ENCODE measurements around the gene AGPAT2.
"Not testable (repeated sequence)": the region's sequence is repeated elsewhere in the genome, so short reads cannot be mapped to it uniquely, and the experiment has no call there.

The AGPAT2 gene

DNA sequence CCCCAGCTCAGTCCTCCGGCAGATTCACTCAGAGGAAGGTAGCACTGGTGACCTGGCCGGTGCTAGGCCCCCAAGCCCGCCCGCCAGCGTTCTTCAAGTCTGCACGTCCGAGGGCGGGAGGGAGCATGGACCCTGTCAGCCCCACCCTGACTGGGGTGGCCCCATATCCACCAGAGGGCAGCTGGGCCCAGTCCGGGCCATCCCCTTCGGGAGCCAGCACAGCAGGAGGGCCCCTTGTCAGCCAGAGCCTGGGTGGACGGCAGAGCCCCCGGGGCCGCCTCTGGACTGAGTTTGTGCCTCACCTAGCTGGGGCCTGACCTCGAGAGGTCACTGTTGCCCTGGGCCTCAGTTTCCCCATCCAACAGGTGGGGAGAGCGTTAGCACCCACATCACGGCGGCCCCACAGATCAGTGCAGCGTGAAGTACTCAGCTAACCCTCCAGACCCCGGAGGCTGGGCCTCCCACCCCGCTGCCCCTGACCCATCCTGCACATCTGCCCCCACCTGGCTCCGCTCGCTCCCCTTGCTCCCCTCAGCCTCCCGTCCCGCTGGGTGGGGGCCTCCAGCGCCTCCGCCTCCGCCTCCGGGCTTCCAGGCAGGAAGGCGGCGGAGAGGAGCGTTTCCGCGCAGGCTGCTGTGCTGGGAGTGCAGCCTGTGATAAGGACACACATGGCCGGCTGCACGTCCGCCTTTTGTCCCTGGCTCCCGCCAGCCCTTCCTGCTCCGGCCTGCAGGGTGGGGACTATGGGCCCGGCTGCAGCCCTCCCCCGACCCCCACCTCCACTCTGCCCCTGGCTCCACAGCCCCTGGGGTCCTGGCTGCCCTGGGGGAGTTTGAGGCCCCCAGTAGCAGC is 41.1 kb downstream of the AGPAT2 start:
- H3K27ac Mint-ChIP-seq = no peak overlapping the region
- peaks cover 7% of the 10 kb centered on the region for H3K4me1 Mint-ChIP-seq
- no peak for DNase-seq
- ATAC-seq = peak; percentile 40
- no peaks in the 10 kb centered on the region for H3K9me3 Mint-ChIP-seq
- H3K27me3 Mint-ChIP-seq = peaks cover 66% of the 10 kb centered on the region
- H3K4me3 Mint-ChIP-seq = no peak overlapping the region

DNA sequence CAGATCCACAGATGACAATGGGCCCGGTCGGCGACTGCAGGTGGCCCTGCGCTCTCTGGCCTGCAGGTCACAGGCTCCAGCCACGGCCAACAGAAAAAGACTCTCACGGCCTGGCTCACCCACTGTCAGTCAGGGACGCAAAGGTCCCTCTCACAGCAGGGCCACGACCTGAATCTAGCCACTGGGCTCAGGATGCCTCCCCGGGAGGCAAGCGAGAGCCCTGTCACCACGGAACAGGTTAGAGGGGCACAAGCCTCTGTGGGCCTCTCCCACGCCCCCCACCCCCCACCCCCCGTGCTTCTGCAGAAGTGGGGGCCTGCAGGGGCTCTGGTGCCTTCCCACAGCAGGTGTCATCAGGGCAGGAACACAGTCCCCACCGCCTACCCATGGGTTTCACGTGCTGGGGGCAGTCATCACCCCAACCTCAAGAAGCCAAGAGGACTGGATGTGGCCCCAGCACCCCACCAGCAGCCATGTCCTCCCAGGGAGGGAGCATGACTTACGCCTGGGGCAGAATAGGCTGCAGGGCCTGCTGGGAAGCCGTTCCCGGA is 41.8 kb downstream of the AGPAT2 start:
- Mint-ChIP-seq H3K4me1 (peaks cover 7% of the 10 kb centered on the region), H3K4me3 (no peak overlapping the region), H3K27ac (no peak overlapping the region), H3K27me3 (peaks cover 66% of the 10 kb centered on the region), H3K9me3 (no peaks in the 10 kb centered on the region)
- ATAC-seq (no peak), DNase-seq (no peak)

DNA sequence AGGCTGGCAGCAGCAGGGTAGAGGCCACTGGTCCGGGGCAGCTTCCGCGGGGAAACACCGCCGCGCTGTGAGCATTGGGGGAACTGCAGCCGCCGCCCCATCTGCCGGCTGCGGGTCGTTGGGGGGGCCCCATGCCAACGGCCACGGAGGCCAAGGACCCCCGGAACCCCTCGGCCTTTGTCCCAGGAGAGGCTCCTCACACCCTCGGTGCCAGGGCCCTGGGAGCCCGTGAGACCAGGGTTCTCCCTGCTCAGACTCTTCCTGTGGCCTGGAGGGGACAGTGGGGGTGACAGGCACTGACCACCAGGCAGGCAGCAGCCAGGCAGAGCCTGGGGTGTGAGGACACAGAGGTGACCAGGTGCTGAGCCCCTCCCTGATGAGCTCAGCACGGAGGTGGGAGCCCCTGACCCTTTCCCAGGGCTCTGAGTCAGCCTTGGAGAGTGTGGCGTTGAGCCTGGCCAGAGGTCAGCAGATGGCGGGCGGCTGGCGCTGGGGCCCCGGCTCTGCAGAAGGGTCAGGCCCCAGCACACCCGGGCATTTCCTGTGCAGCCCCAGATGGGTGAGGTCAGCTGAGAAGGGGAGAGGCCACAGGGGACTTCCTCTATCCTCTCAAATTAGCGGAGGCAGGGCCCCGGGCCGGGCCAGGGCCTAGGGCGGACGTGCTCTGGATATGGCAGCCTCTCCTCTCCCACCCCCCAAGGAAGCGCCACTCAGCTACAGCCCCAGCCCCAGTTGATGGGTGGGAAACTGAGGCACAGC is 42.5 kb downstream of the AGPAT2 start:
- no peak overlapping the region for H3K4me3 Mint-ChIP-seq
- H3K4me1 Mint-ChIP-seq = peaks cover 7% of the 10 kb centered on the region
- H3K27me3 Mint-ChIP-seq = peaks cover 66% of the 10 kb centered on the region

DNA sequence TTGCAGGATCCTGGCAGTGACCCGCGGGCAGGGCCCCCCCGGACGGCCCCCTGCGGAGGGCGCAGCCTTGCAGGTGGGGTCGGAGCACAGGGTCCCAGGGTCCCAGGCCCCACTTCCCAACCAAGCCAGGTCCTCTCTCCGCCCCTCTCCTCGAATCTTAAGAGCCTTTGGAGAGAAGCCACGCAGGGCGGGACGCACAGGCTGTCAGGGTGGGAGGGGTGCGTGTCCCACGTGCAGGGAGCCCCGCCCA is 43.0 kb downstream of the AGPAT2 start:
- Mint-ChIP-seq H3K9me3 (no peaks in the 10 kb centered on the region), H3K4me1 (peaks cover 7% of the 10 kb centered on the region), H3K27ac (no peak overlapping the region), H3K4me3 (no peak overlapping the region), H3K27me3 (peaks cover 66% of the 10 kb centered on the region)
- DNase-seq (no peak), ATAC-seq (no peak)

More for the DNA sequence above, 42.5 kb downstream of the AGPAT2 start:
- Mint-ChIP-seq H3K9me3 (no peaks in the 10 kb centered on the region), H3K27ac (no peak overlapping the region)
- ATAC-seq (peak; percentile 94), DNase-seq (peak; percentile 74)

GRCh38 chr9:136643596-136644342 is 43.5 kb downstream of the AGPAT2 start:
- Mint-ChIP-seq H3K4me3 (no peak overlapping the region), H3K4me1 (peaks cover 7% of the 10 kb centered on the region), H3K27ac (no peak overlapping the region), H3K9me3 (no peaks in the 10 kb centered on the region), H3K27me3 (peaks cover 63% of the 10 kb centered on the region)
- DNase-seq (no peak), ATAC-seq (peak; percentile 3)

GRCh38 chr9:136642439-136642921 is 44.8 kb downstream of the AGPAT2 start:
- Mint-ChIP-seq H3K4me1 (peaks cover 7% of the 10 kb centered on the region), H3K4me3 (no peak overlapping the region), H3K27ac (peak overlapping the region in 1 of 2 donors; percentile 89), H3K9me3 (no peaks in the 10 kb centered on the region), H3K27me3 (peaks cover 50% of the 10 kb centered on the region)
- no peak for DNase-seq
- ATAC-seq = no peak

GRCh38 chr9:136640171-136641111 is 46.8 kb downstream of the AGPAT2 start:
- Mint-ChIP-seq H3K27me3 (peaks cover 32% of the 10 kb centered on the region), H3K4me3 (no peak overlapping the region), H3K27ac (no peak overlapping the region), H3K4me1 (no peaks in the 10 kb centered on the region), H3K9me3 (no peaks in the 10 kb centered on the region)
- DNase-seq = no peak
- no peak for ATAC-seq

DNA sequence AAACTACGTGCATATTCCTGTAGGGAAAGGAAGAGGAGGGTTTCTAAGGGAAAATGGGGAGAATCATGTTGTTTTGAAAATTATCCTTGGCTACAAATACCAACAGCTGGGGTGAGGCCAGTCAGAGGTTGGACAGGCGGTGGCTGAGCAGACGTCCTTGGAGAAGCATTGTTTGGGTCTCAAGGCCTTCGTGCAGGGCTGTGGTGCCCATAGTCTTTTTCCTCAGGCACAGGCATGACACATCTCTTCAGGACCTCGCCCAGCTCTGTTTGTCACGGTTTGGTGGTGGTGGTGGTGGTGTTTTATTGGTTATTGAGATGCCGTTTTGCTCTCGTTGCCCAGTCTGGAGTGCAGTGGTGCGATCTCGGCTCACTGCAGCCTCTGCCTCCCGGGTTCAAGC is 52.4 kb downstream of the AGPAT2 start:
- no peak overlapping the region for H3K27ac Mint-ChIP-seq
- no peaks in the 10 kb centered on the region for H3K27me3 Mint-ChIP-seq
- ATAC-seq (no peak), DNase-seq (no peak)
- H3K4me1 Mint-ChIP-seq = peaks cover 8% of the 10 kb centered on the region
- H3K4me3 Mint-ChIP-seq = no peak overlapping the region
- no peaks in the 10 kb centered on the region for H3K9me3 Mint-ChIP-seq

GRCh38 chr9:136632491-136633106 is 54.7 kb downstream of the AGPAT2 start:
- not testable (repeated sequence) for ATAC-seq, H3K27ac Mint-ChIP-seq, H3K9me3 Mint-ChIP-seq, H3K27me3 Mint-ChIP-seq, H3K4me3 Mint-ChIP-seq, DNase-seq
- H3K4me1 Mint-ChIP-seq = peaks cover 20% of the 10 kb centered on the region

GRCh38 chr9:136632072-136632471 is 55.2 kb downstream of the AGPAT2 start:
- H3K27me3 Mint-ChIP-seq = peaks cover 14% of the 10 kb centered on the region
- ATAC-seq, H3K27ac Mint-ChIP-seq, H3K9me3 Mint-ChIP-seq, DNase-seq, H3K4me3 Mint-ChIP-seq: not testable (repeated sequence)
- H3K4me1 Mint-ChIP-seq = peaks cover 20% of the 10 kb centered on the region

GRCh38 chr9:136631038-136632000 is 55.9 kb downstream of the AGPAT2 start:
- no peak overlapping the region for H3K27ac Mint-ChIP-seq

GRCh38 chr9:136630662-136630992 is 56.6 kb downstream of the AGPAT2 start:
- ATAC-seq (no peak), DNase-seq (no peak)
- Mint-ChIP-seq H3K4me3 (no peak overlapping the region), H3K4me1 (peaks cover 20% of the 10 kb centered on the region), H3K9me3 (no peaks in the 10 kb centered on the region), H3K27me3 (peaks cover 14% of the 10 kb centered on the region), H3K27ac (no peak overlapping the region)

More at GRCh38 chr9:136631038-136632000, 55.9 kb downstream of the AGPAT2 start:
- no peak overlapping the region for H3K4me3 Mint-ChIP-seq
- no peaks in the 10 kb centered on the region for H3K9me3 Mint-ChIP-seq
- ATAC-seq = peak; percentile 91
- DNase-seq = peak; percentile 61 to 79
- H3K4me1 Mint-ChIP-seq = peaks cover 20% of the 10 kb centered on the region
- peaks cover 14% of the 10 kb centered on the region for H3K27me3 Mint-ChIP-seq

DNA sequence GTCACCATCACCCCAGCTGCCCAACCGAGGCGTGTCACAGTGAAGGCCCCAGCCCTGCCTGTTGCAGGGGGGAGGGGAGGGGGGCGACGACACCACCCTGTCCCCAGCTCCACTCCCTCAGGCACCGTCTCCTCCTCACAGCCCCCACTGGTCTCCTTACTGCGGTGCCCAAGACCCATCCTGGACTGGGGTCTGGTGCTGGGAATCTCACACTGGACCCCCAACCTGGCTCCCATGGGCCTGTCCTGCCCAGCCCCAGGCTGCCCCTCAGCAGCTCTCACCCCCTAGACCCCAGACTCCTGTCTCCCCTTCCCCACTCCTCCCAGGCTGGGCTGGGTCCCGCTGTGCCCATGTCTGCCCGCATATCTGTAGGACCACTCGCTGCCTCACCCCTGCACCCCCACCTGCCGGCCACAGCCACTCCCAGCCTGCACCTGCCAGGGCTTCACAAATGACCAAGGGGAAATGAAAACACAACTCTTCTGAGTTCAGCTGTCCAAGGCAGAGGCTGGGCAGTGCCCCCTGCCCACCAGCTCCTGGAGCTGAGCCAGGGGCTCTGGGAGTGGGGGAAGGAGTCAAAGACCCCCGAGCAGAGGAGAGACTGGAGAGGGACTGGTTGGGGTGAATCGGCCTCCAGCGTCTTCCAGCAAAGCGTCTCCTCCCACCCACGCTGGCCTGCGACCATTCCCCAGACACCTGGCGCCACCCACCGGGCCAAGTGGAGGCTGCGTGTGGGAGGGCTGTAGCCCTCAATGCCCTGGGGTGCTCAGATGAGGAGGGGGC is 57.2 kb downstream of the AGPAT2 start:
- peak; percentile 69 for ATAC-seq
- peak; percentile 63 to 76 for DNase-seq

More for the DNA sequence above, 57.2 kb downstream of the AGPAT2 start:
- no peaks in the 10 kb centered on the region for H3K9me3 Mint-ChIP-seq
- no peak overlapping the region for H3K4me3 Mint-ChIP-seq
- H3K4me1 Mint-ChIP-seq = peaks cover 20% of the 10 kb centered on the region
- H3K27me3 Mint-ChIP-seq = peaks cover 14% of the 10 kb centered on the region
- no peak overlapping the region for H3K27ac Mint-ChIP-seq
